ENCODE results near the gene GLIS1.

The GLIS1 gene

DNA sequence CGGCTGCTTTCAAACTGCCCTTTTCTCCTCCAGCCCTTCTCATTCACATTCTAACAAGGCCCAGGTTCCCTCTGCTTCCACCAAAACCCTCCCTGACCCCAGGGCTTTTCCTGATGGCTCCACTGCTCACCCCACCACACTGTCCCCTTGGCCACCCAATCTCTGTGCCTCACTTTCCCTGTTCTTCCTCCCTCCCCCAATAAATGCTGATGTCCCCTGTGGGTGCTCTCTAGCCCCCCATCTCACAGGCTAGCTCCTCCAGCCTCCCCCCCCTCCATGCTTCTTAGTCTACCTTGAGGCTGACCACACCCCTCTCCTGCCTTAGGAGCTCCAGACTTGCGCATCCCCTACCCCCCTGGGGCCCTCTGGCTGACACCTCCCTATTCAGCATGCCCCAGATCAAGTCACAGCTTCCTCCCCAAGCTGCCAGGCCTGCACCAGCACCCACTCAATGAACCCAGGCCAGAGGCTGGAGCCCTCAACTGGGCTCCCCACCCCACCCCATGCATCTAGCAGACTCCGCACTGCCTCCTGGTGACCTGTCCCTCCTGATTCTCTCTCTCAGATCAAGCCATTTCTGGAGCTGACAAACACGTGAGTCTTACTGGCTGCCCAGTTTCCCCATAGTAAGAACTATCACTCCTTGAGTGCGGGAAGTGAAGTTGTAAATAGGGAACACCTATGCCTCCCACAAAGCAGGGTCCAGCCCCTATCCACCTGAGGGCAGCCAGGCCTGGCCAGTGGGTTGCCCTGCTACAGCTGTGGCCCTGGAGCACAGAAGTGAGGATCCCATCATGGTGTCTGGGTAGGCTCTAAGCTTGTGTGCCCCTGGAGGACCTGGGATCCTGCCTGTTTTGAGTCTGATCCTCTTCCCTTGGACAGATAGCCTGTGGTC, 161.9 kb downstream of the GLIS1 start:
- TF ChIP-seq, protein P1, sequence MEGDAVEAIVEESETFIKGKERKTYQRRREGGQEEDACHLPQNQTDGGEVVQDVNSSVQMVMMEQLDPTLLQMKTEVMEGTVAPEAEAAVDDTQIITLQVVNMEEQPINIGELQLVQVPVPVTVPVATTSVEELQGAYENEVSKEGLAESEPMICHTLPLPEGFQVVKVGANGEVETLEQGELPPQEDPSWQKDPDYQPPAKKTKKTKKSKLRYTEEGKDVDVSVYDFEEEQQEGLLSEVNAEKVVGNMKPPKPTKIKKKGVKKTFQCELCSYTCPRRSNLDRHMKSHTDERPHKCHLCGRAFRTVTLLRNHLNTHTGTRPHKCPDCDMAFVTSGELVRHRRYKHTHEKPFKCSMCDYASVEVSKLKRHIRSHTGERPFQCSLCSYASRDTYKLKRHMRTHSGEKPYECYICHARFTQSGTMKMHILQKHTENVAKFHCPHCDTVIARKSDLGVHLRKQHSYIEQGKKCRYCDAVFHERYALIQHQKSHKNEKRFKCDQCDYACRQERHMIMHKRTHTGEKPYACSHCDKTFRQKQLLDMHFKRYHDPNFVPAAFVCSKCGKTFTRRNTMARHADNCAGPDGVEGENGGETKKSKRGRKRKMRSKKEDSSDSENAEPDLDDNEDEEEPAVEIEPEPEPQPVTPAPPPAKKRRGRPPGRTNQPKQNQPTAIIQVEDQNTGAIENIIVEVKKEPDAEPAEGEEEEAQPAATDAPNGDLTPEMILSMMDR (IDR thresholded peaks at IDR 0.05; ENCODE audit: low read depth, low read length), result no peak
- no peak overlapping the region for H3K4me3 ChIP-seq (ENCODE audit: low read depth, low read length)

DNA sequence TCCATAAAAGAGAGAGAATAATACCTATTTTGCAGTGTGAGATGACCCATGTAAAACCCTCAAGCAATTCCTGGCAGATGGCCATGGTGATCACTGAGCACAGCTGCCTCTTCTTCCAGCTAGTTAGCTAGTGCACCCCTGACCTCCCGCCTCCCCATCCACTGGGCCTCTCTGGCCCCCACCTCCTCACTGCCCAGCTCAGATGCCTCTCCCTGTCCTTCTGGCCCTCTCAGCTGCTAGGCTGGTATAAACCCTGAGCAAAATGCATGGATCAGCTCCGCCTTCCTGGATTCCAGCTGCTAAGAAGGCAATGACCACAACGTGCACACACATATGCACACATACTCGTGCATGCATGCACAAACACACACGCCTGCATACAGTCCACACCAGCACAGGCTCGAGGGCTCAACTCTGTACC, 162.6 kb downstream of the GLIS1 start:
- TF ChIP-seq, protein P1 (IDR thresholded peaks at IDR 0.05; ENCODE audit: low read depth, low read length), result no peak
- H3K4me3 ChIP-seq (ENCODE audit: low read depth, low read length), result no peak overlapping the region

DNA sequence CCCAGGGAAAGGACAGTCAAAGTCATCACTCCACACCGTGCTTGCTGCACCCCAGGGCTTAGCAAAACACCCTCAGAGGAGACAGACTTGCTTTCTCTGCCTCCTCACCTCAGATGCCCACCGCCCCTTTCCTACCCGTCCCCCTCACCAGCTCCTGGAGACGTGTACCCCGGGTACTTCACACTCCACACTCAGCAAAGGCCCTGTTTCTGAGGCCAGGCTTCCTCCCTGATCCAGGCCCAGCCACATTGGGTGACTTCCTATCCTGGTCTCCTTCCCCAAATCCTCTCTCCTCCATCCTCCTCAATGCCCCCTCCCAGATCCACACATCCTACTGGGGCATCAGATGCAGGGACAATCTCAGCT, 163.0 kb downstream of the GLIS1 start:
- no peak overlapping the region for H3K4me3 ChIP-seq (ENCODE audit: low read depth, low read length)
- TF ChIP-seq, protein P1 (IDR thresholded peaks at IDR 0.05; ENCODE audit: low read depth, low read length), result no peak

DNA sequence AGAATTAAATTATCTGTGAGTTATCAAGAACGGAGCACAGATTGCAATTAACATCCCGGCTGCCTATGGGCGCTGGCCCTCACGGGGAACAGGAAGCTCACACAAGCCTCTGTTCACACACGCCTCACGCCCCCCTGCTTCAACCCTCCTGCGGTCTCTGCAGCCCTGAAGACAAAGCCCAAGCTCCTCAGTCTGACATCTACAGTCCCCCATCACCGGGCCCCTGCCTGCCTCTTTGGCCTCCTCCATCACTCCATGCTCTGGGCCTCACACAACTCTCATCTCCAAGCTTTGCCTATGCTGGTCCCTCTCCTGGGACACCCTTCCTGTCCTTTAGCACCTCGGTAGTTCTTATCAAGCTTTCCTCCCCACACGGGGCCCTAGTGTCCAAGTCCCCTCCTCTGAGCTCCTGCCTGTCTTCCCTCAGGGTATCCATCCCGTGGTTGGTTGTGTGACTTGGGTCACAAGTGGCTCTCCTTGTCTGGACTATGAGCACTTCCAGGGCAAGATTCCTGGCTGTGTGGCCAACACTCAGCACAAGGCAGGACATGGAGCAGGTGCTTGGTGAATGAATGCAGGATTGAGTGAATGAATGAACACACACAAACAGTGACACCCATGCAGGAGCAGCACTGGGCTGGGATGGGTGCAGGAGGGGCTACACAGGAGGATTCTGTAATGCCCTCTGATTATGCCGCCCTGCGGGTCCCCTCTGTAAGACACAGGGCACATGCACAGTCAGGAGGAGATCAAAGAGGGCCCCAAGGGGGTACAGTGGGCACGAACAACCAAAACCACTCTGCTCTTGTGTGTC, 163.6 kb downstream of the GLIS1 start:
- TF ChIP-seq, protein P1 (IDR thresholded peaks at IDR 0.05; ENCODE audit: low read depth, low read length), result no peak
- H3K4me3 ChIP-seq (ENCODE audit: low read depth, low read length), result no peak overlapping the region

DNA sequence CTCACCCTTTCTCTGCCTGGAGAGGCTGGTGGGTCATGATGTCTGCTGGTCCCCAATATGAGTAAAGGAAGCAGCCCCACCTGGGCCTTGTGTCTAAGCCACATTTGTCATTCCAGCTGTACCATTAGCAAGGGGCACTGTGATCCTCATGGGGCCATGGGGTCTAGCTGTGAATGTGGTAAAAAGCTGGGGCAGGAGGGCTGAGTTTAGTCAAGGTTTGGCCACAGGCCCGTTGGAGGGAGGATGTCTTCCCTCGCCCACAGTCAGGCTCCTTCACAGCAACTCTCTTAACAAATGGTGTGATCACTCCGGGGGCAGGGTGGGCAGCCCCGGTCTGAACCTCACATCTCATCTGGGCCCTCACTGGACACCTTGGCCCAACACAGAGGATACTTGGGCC, 164.3 kb downstream of the GLIS1 start:
- no peak overlapping the region for H3K4me3 ChIP-seq (ENCODE audit: low read depth, low read length)
- TF ChIP-seq, protein P1 (IDR thresholded peaks at IDR 0.05; ENCODE audit: low read depth, low read length), result no peak

DNA sequence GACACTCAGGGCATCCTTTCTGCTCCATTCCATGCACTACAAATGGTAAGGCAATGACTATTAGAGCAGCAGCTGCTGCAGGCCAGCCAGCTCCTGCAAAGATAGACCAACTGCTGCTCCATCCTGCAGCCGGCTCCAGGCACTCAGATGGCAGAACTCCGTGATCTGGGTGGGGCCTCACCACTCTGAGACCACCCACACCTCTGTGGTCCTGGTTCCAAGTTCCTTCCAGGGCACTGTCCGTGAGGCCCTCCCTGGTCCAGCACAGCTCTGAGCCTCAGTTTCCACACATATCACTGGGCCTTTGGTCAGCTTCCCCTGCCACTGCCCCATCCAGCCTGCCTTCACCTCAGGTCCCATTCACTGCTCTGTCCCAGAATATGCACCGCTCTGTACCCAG, 165.0 kb downstream of the GLIS1 start:
- TF ChIP-seq, protein P1 (IDR thresholded peaks at IDR 0.05; ENCODE audit: low read depth, low read length), result no peak

DNA sequence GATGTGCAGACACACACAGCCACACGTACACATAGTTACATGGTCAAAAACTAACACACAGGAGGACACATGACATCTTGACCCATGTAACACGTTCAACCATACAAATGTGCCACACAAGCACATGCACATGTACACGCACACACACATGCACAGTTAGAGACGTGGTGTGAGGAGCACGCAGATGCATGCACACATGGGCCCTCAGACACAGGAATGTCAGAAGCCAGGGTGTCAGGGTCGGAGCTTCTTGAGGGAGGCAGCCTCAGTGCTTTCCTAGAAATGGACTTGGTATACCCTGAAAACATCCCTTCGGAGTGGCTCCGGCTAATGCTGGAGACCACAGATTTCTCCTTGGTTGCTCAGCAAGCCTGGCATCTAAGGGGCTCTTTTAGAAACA, 165.4 kb downstream of the GLIS1 start:
- TF ChIP-seq, protein P1 (IDR thresholded peaks at IDR 0.05; ENCODE audit: low read depth, low read length), result no peak
- no peak overlapping the region for H3K4me3 ChIP-seq (ENCODE audit: low read depth, low read length)

More for the DNA sequence above, 165.0 kb downstream of the GLIS1 start:
- no peak overlapping the region for H3K4me3 ChIP-seq (ENCODE audit: low read depth, low read length)

Measured in WI38 (cell line).